GM12865 (cell line): Measurements from ENCODE around the gene NME1.
A peak's percentile ranks its signal among the peaks of the same experiment; 100 is the strongest.

Source experiments
- DNase-seq: peaks from one replicate; pipeline ENCODE4 v3.0.0; 2010; ENCODE audit warnings: low read depth
- H3K4me3 ChIP-seq: 2 replicates; pipeline ENCODE4 v1.5.1; 2011; ENCODE audit warnings: mild to moderate bottlenecking, low read depth, low read length, control low read depth
- CTCF ChIP-seq: IDR thresholded peaks from 2 replicates; pipeline ENCODE4 v1.5.1; 2011; ENCODE audit warnings: low read length, control low read depth, low read depth, inconsistent platforms; ENCODE audit not compliant: insufficient read depth; ENCODE audit errors: missing control alignments

NME1 gene

GRCh38 chr17:51149163-51149562 is 4.2 kb upstream of the NME1 start:
- no peak for TF ChIP-seq CTCF
- no peak for DNase-seq
- no peak overlapping the region for H3K4me3 ChIP-seq

GRCh38 chr17:51150932-51151331 is 2.4 kb upstream of the NME1 start:
- H3K4me3 ChIP-seq, result no peak overlapping the region
- DNase-seq, result no peak
- TF ChIP-seq CTCF, result no peak

GRCh38 chr17:51152766-51153209 is 571 bp upstream of the NME1 start:
- H3K4me3 ChIP-seq, result peak overlapping the region; percentile 54
- no peak for TF ChIP-seq CTCF
- no peak for DNase-seq

- peak overlapping the region; percentile 77 for H3K4me3 ChIP-seq
- no peak for TF ChIP-seq CTCF
- DNase-seq, result peak; percentile 38
These were observed 817 bp downstream of the NME1 start for GRCh38 chr17:51154176-51154575.

- no peak for DNase-seq
- H3K4me3 ChIP-seq, result no peak overlapping the region
- no peak for TF ChIP-seq CTCF
These were observed 2.1 kb downstream of the NME1 start for GRCh38 chr17:51155416-51155815.

- no peak for TF ChIP-seq CTCF
- DNase-seq, result no peak
- no peak overlapping the region for H3K4me3 ChIP-seq
These were observed 6.2 kb downstream of the NME1 start for GRCh38 chr17:51159604-51160003.

GRCh38 chr17:51161541-51161940 is 8.2 kb downstream of the NME1 start:
- H3K4me3 ChIP-seq, result no peak overlapping the region
- no peak for DNase-seq
- TF ChIP-seq CTCF, result no peak
